ENCODE results near the gene CARS2. TPM values are rescaled to one million over a fixed set of nuclear protein-coding genes. Genes with fewer than 3 reads are reported as not detected.

CARS2 gene
- total RNA-seq, 3 donors from 2014 or later (not counting 1 experiment from before 2014, with no cell fraction given), result 65.3 to 77.3 (median 73.0) TPM

DNA sequence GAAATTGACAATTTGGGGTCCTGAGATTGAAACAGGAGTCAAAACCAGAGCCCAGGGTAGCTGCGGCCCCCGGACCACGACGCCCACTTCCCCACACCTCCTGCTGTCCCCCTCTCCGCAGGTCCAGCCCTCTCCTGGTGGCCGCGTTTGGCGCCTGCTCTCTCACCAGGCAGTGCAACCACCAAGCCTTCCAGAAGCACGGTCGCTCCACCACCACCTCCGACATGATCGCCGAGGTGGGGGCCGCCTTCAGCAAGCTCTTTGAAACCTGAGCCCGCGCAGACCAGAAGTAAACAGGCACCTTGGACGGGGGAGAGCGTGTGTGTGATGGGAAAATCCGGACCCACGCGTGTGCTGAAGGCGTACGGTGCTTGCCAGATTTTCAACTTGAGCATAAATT is 67.7 kb downstream of the CARS2 start:
- no peak overlapping the region for H3K4me3 ChIP-seq (ENCODE audit: low read length)

DNA sequence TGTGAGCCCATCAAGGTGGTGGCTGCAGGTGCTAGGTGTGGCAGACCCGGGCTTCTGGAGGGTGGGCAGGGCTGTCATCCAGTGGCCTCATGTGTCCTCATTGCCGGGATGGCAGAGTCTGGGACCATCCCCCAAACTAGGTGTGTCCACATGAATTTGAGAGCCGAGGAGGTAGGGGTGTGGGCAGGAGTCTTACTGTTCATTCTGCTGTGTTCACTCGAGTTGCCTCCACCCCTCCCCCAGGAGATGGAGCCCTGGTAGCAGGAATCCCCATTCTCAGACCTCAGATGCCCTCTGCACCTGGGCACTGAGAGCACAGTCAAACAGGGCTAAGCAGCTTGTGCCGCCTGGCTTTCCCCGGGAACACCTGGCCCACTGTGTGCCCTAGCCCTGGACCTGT is 68.2 kb downstream of the CARS2 start:
- Histone ChIP-seq H3K9me3 (ENCODE audit: control insufficient read depth, insufficient read depth, low read length) (no peaks in the 10 kb centered on the region), H3K36me3 (ENCODE audit: control insufficient read depth, insufficient read depth, low read length) (peaks cover 61% of the 10 kb centered on the region), H3K27me3 (ENCODE audit: control insufficient read depth, insufficient read depth, low read length) (no peaks in the 10 kb centered on the region), H3K4me1 (ENCODE audit: control insufficient read depth, insufficient read depth, low read length) (no peaks in the 10 kb centered on the region), H3K4me3 (ENCODE audit: low read length) (no peak overlapping the region), H3K27ac (ENCODE audit: low read length) (no peak overlapping the region)
- Mint-ChIP-seq H3K27ac (no peak overlapping the region), H3K36me3 (no peaks in the 10 kb centered on the region), H3K4me1 (no peaks in the 10 kb centered on the region), H3K9me3 (no peaks in the 10 kb centered on the region), H3K4me3 (no peak overlapping the region), H3K27me3 (ENCODE audit: low read depth in 2 of 2) (no peaks in the 10 kb centered on the region)
- 91% methylated on average over 5 of the region's 6 CpGs for WGBS (ENCODE audit: insufficient coverage)
- TF ChIP-seq, protein P1, sequence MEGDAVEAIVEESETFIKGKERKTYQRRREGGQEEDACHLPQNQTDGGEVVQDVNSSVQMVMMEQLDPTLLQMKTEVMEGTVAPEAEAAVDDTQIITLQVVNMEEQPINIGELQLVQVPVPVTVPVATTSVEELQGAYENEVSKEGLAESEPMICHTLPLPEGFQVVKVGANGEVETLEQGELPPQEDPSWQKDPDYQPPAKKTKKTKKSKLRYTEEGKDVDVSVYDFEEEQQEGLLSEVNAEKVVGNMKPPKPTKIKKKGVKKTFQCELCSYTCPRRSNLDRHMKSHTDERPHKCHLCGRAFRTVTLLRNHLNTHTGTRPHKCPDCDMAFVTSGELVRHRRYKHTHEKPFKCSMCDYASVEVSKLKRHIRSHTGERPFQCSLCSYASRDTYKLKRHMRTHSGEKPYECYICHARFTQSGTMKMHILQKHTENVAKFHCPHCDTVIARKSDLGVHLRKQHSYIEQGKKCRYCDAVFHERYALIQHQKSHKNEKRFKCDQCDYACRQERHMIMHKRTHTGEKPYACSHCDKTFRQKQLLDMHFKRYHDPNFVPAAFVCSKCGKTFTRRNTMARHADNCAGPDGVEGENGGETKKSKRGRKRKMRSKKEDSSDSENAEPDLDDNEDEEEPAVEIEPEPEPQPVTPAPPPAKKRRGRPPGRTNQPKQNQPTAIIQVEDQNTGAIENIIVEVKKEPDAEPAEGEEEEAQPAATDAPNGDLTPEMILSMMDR (IDR thresholded peaks at IDR 0.05), result no peak
- intact Hi-C loops (cut with micrococcal nuclease), result no loop called here
- no peak for DNase-seq
- no peak for ATAC-seq

More for the DNA sequence above, 67.7 kb downstream of the CARS2 start:
- H3K27ac Mint-ChIP-seq, result no peak overlapping the region
- H3K4me1 Mint-ChIP-seq, result no peaks in the 10 kb centered on the region
- Histone ChIP-seq H3K36me3 (ENCODE audit: control insufficient read depth, insufficient read depth, low read length) (peaks cover 66% of the 10 kb centered on the region), H3K9me3 (ENCODE audit: control insufficient read depth, insufficient read depth, low read length) (no peaks in the 10 kb centered on the region), H3K27ac (ENCODE audit: low read length) (no peak overlapping the region), H3K4me1 (ENCODE audit: control insufficient read depth, insufficient read depth, low read length) (no peaks in the 10 kb centered on the region), H3K27me3 (ENCODE audit: control insufficient read depth, insufficient read depth, low read length) (no peaks in the 10 kb centered on the region)
- TF ChIP-seq, protein P1 (IDR thresholded peaks at IDR 0.05), result no peak
- H3K4me3 Mint-ChIP-seq, result no peak overlapping the region
- ATAC-seq (no peak), DNase-seq (no peak)
- intact Hi-C loops (cut with micrococcal nuclease), result no loop called here
- no peaks in the 10 kb centered on the region for H3K27me3 Mint-ChIP-seq (ENCODE audit: low read depth in 2 of 2)
- no peaks in the 10 kb centered on the region for H3K36me3 Mint-ChIP-seq
- 91% methylated on average over 23 of the region's 23 CpGs for WGBS (ENCODE audit: insufficient coverage)
- H3K9me3 Mint-ChIP-seq, result no peaks in the 10 kb centered on the region

DNA sequence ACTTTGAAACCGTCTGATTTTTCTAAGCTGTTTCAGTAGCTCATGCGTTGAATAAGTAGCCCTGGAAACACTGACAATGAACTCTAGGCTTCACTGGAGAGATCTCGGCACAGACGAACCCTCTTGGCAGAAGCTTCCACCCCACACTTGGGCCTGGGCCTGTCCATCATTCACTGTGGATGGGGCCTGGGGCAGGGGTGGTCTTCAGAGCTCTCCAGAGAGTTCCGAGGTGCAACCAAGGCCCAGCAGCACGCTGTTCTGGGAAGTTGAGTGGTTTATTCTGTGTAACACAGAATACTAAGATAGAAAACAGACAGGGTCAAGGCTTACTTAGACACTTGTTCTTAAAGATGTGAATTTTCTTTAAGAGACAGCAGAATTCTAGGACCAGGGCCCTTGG is 68.6 kb downstream of the CARS2 start:
- no peak overlapping the region for H3K27ac ChIP-seq (ENCODE audit: low read length)
- 96% methylated on average over 6 of the region's 6 CpGs for WGBS (ENCODE audit: insufficient coverage)

More for the DNA sequence above, 68.6 kb downstream of the CARS2 start:
- H3K27ac Mint-ChIP-seq, result no peak overlapping the region
- TF ChIP-seq, protein P1 (IDR thresholded peaks at IDR 0.05), result no peak
- Histone ChIP-seq H3K9me3 (ENCODE audit: control insufficient read depth, insufficient read depth, low read length) (no peaks in the 10 kb centered on the region), H3K27me3 (ENCODE audit: control insufficient read depth, insufficient read depth, low read length) (no peaks in the 10 kb centered on the region), H3K4me1 (ENCODE audit: control insufficient read depth, insufficient read depth, low read length) (no peaks in the 10 kb centered on the region), H3K4me3 (ENCODE audit: low read length) (no peak overlapping the region), H3K36me3 (ENCODE audit: control insufficient read depth, insufficient read depth, low read length) (peaks cover 58% of the 10 kb centered on the region)
- DNase-seq (no peak), ATAC-seq (no peak)
- no peaks in the 10 kb centered on the region for H3K36me3 Mint-ChIP-seq
- no peaks in the 10 kb centered on the region for H3K4me1 Mint-ChIP-seq
- intact Hi-C loops (cut with micrococcal nuclease), result no loop called here
- H3K4me3 Mint-ChIP-seq, result no peak overlapping the region
- no peaks in the 10 kb centered on the region for H3K9me3 Mint-ChIP-seq
- H3K27me3 Mint-ChIP-seq (ENCODE audit: low read depth in 2 of 2), result no peaks in the 10 kb centered on the region

Measured in natural killer cell (primary cell).